HEK293T (cell line): ENCODE results near the gene OR2T6.

ENCODE experiments used
- BHLHE40 ChIP-seq: fragments of 450-650 bp; IDR thresholded peaks from 2 replicates; pipeline ENCODE4 v1.6.1; 2016; ENCODE audit warnings: mild to moderate bottlenecking, moderate library complexity, borderline replicate concordance
- FOXM1 ChIP-seq: fragments of 450-650 bp; IDR thresholded peaks from 2 replicates; pipeline ENCODE4 v1.6.1; 2017; ENCODE audit warnings: mild to moderate bottlenecking, borderline replicate concordance
- HDGF ChIP-seq: fragments of 450-650 bp; IDR thresholded peaks from 2 replicates; pipeline ENCODE4 v1.6.1; 2017; ENCODE audit warnings: antibody characterized with exemption, borderline replicate concordance
- L3MBTL2 ChIP-seq: fragments of 450-650 bp; conservative IDR thresholded peaks from 2 replicates; pipeline ENCODE4 v1.6.1; 2016; ENCODE audit warnings: mild to moderate bottlenecking
- TARDBP ChIP-seq: fragments of 450-650 bp; IDR thresholded peaks from 2 replicates; pipeline ENCODE4 v1.6.1; 2016

- TF ChIP-seq TARDBP: no peak
- TF ChIP-seq L3MBTL2: no peak
- no peak for TF ChIP-seq FOXM1
- TF ChIP-seq BHLHE40: no peak
- no peak for TF ChIP-seq HDGF
Observed at GRCh38 chr1:248343451-248343850, 32.1 kb upstream of the OR2T6 start.
